NCI-H1417 treated with DMSO at 0.1 percent for 48 hours (cell line): ENCODE measurements around the gene EIF2D.

Experiments
- DNase-seq: peaks from one replicate; lab custom pipeline; 2025; lab: John Stamatoyannopoulos, UW

The EIF2D gene

GRCh38 chr1:206545351-206545750 is 66.9 kb downstream of the EIF2D start:
- no peak for DNase-seq

DNA sequence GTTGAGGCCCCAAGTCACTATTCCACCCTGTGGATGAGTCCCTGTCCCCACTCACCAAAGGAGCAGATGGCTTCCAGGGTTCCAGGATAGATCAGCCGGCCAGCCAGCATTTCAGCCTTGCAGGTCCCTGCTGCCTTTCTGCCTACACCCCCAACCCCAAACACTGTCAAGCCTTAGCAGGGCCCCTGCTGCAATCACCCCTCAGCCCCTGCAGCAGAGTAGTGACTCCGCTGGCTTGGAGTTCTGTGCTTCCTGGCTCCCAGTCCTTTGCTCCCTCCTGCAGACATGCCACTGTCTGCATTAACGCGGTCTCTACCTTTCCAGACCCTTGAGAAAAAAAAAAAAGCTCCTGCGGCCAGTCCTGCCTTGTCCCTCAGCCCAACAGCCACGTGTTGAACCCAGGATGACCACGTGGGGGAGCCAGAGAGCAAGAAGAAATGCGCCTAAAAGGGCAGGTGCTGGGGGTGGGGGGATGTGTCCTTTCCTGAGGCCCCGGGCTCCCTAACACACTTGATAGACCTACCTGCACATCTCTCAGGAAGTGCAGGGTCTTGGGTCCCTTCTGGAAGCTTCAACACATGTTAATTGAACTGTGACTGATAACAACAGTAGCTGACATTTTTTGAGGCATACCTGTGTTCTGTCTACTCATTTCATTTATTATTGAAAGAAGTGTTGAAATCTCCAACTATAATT is 67.6 kb downstream of the EIF2D start:
- DNase-seq: peak; percentile 33
